AG09319 (cell line): ENCODE data around the gene FCAMR.

Source experiments
- DNase-seq: peaks from one replicate; pipeline ENCODE4 v3.0.0-alpha.2; 2010; ENCODE audit warnings: low read depth; ENCODE audit errors: extremely low read depth
- CTCF ChIP-seq: IDR thresholded peaks from 2 replicates; pipeline ENCODE4 v1.5.1; 2011; ENCODE audit warnings: low read depth, mild to moderate bottlenecking, inconsistent platforms, low read length, moderate library complexity

Gene FCAMR

GRCh38 chr1:206970446-206970845 is at the start of gene FCAMR:
Gene FCAMR (minus strand): TSS chr1:206970460. CDS start chr1:206970125, 335 bp downstream.
- no peak for TF ChIP-seq CTCF
- DNase-seq = no peak

- TF ChIP-seq CTCF = no peak
- no peak for DNase-seq
Observed at GRCh38 chr1:207019661-207020060, 49.4 kb upstream of the FCAMR start.

- no peak for DNase-seq
- TF ChIP-seq CTCF = no peak
Observed at GRCh38 chr1:207019161-207019560, 48.9 kb upstream of the FCAMR start.

- no peak for DNase-seq
- no peak for TF ChIP-seq CTCF
Observed at GRCh38 chr1:207018707-207019106, 48.4 kb upstream of the FCAMR start.

- no peak for TF ChIP-seq CTCF
- DNase-seq = no peak
Observed at GRCh38 chr1:207017615-207018559, 47.6 kb upstream of the FCAMR start.

GRCh38 chr1:207015791-207016190 is 45.5 kb upstream of the FCAMR start:
- no peak for DNase-seq
- TF ChIP-seq CTCF = no peak

- DNase-seq = no peak
- TF ChIP-seq CTCF = no peak
Observed at GRCh38 chr1:207014728-207015127, 44.5 kb upstream of the FCAMR start.
